ENCODE data around the gene PLXNA4. TPM values are rescaled to one million over a fixed set of nuclear protein-coding genes. Genes with fewer than 3 reads are reported as not detected.

Gene PLXNA4
- total RNA-seq, 2 donors from 2014 or later, result 0.41 to 2.8 TPM

GRCh38 chr7:132565885-132566284, 10.4 kb downstream of the PLXNA4 start:
- Histone ChIP-seq H3K36me3 (no peaks in the 10 kb centered on the region), H3K27me3 (replicated peaks; ENCODE audit: insufficient read depth) (no peaks in the 10 kb centered on the region), H3K9me3 (no peaks in the 10 kb centered on the region), H3K4me1 (replicated peaks) (no peaks in the 10 kb centered on the region), H3K27ac (no peak overlapping the region), H3K4me3 (no peak overlapping the region)
- 85% methylated on average over 5 of the region's 5 CpGs for WGBS
- TF ChIP-seq POLR2A (IDR thresholded peaks at IDR 0.05) (no peak), POLR2AphosphoS5 (IDR thresholded peaks at IDR 0.05) (no peak), CTCF (IDR thresholded peaks at IDR 0.05) (no peak)
- DNase-seq (ENCODE audit: low spot score), result no peak
- intact Hi-C loops (cut with DNase I), result no loop called here

GRCh38 chr7:132565441-132565840, 10.8 kb downstream of the PLXNA4 start:
- intact Hi-C loops (cut with DNase I), result no loop called here
- Histone ChIP-seq H3K27ac (no peak overlapping the region), H3K36me3 (no peaks in the 10 kb centered on the region), H3K4me3 (no peak overlapping the region), H3K4me1 (replicated peaks) (no peaks in the 10 kb centered on the region), H3K27me3 (replicated peaks; ENCODE audit: insufficient read depth) (no peaks in the 10 kb centered on the region), H3K9me3 (no peaks in the 10 kb centered on the region)
- no peak for DNase-seq (ENCODE audit: low spot score)
- WGBS, result 83% methylated on average over 5 of the region's 5 CpGs
- no peak for TF ChIP-seq CTCF (IDR thresholded peaks at IDR 0.05)
- TF ChIP-seq POLR2A (IDR thresholded peaks at IDR 0.05), result no peak
- no peak for TF ChIP-seq POLR2AphosphoS5 (IDR thresholded peaks at IDR 0.05)

GRCh38 chr7:132564849-132565248, 11.4 kb downstream of the PLXNA4 start:
- WGBS, result 82% methylated on average over 8 of the region's 8 CpGs
- H3K9me3 ChIP-seq, result no peaks in the 10 kb centered on the region
- H3K4me1 ChIP-seq (replicated peaks), result no peaks in the 10 kb centered on the region
- intact Hi-C loops (cut with DNase I), result no loop called here
- no peak for DNase-seq (ENCODE audit: low spot score)
- H3K27me3 ChIP-seq (replicated peaks; ENCODE audit: insufficient read depth), result no peaks in the 10 kb centered on the region
- H3K4me3 ChIP-seq, result no peak overlapping the region
- no peak for TF ChIP-seq POLR2A (IDR thresholded peaks at IDR 0.05)
- TF ChIP-seq CTCF (IDR thresholded peaks at IDR 0.05), result no peak
- no peak for TF ChIP-seq POLR2AphosphoS5 (IDR thresholded peaks at IDR 0.05)
- H3K27ac ChIP-seq, result no peak overlapping the region
- H3K36me3 ChIP-seq, result no peaks in the 10 kb centered on the region

- TF ChIP-seq POLR2A (IDR thresholded peaks at IDR 0.05), result no peak
- TF ChIP-seq POLR2AphosphoS5 (IDR thresholded peaks at IDR 0.05), result no peak
- TF ChIP-seq CTCF (IDR thresholded peaks at IDR 0.05), result no peak
- Histone ChIP-seq H3K4me1 (replicated peaks) (no peaks in the 10 kb centered on the region), H3K36me3 (no peaks in the 10 kb centered on the region), H3K27me3 (replicated peaks; ENCODE audit: insufficient read depth) (no peaks in the 10 kb centered on the region), H3K9me3 (no peaks in the 10 kb centered on the region), H3K4me3 (no peak overlapping the region), H3K27ac (no peak overlapping the region)
- intact Hi-C loops (cut with DNase I), result no loop called here
- 74% methylated on average over 1 of the region's 1 CpG for WGBS
- DNase-seq (ENCODE audit: low spot score), result no peak
Measured at GRCh38 chr7:132564090-132564489, 12.2 kb downstream of the PLXNA4 start.

- WGBS, result 40% methylated on average over 1 of the region's 1 CpG
- Histone ChIP-seq H3K9me3 (no peaks in the 10 kb centered on the region), H3K27ac (no peak overlapping the region), H3K27me3 (replicated peaks; ENCODE audit: insufficient read depth) (no peaks in the 10 kb centered on the region), H3K36me3 (no peaks in the 10 kb centered on the region), H3K4me3 (no peak overlapping the region), H3K4me1 (replicated peaks) (no peaks in the 10 kb centered on the region)
- intact Hi-C loops (cut with DNase I), result no loop called here
- TF ChIP-seq CTCF (IDR thresholded peaks at IDR 0.05) (no peak), POLR2AphosphoS5 (IDR thresholded peaks at IDR 0.05) (no peak), POLR2A (IDR thresholded peaks at IDR 0.05) (no peak)
- no peak for DNase-seq (ENCODE audit: low spot score)
Measured at GRCh38 chr7:132562690-132563089, 13.6 kb downstream of the PLXNA4 start.

Data from prostate gland (tissue), 2 donors.